Activated T-helper 2 cell treated with anti-CD3 and anti-CD28 coated beads, Interferon-gamma antibody, Interleukin-2, Interleukin-4, amounts not matched to agents 10 μg/mL and 5 μg/mL and 100 μg/mL, durations not matched to agents 14 hours and 24 hours and 36 hours (primary cell): ENCODE measurements around the gene NASP. TPM values are rescaled to one million over a fixed set of nuclear protein-coding genes. Genes with fewer than 3 reads are reported as not detected.

Experiments
- DNase-seq: peaks from one replicate; pipeline ENCODE4 v3.0.0; 2021; ENCODE audit warnings: low spot score
- H3K27ac Mint-ChIP-seq: one replicate; pipeline ENCODE4 v1.8.0; 2021; ENCODE audit warnings: mixed read lengths
- H3K27me3 Mint-ChIP-seq: one replicate; pipeline ENCODE4 v1.8.0; 2021; ENCODE audit warnings: low read depth, mixed read lengths
- H3K36me3 Mint-ChIP-seq: one replicate; pipeline ENCODE4 v1.8.0; 2021; ENCODE audit warnings: low read depth, mixed read lengths
- H3K4me1 Mint-ChIP-seq: one replicate; pipeline ENCODE4 v1.8.0; 2021; ENCODE audit warnings: low read depth, mixed read lengths
- H3K4me3 Mint-ChIP-seq: one replicate; pipeline ENCODE4 v1.8.0; 2021; ENCODE audit warnings: low read depth, mild to moderate bottlenecking, moderate library complexity, mixed read lengths
- H3K9me3 Mint-ChIP-seq: one replicate; pipeline ENCODE4 v1.8.0; 2021; ENCODE audit warnings: mixed read lengths
- intact Hi-C: fragments of 100-400 bp; cut with micrococcal nuclease; formaldehyde crosslinking; loops from one replicate; pipeline ENCODE4 v1.15.1; 2023
- total RNA-seq: library from RNA; stranded (reverse); gene quantifications from 2 replicates; pipeline ENCODE4 v1.2.3, GENCODE V29; 2022

Gene NASP
- total RNA-seq, 1 donor from 2014 or later: 253 TPM

GRCh38 chr1:45640293-45640692, 56.5 kb downstream of the NASP start:
- Mint-ChIP-seq H3K27me3 (no peaks in the 10 kb centered on the region), H3K4me3 (no peak overlapping the region), H3K4me1 (peaks cover 2% of the 10 kb centered on the region), H3K36me3 (peaks cover 27% of the 10 kb centered on the region), H3K27ac (peak overlapping the region; percentile 25), H3K9me3 (no peaks in the 10 kb centered on the region)
- intact Hi-C loops: no loop called here
- DNase-seq: no peak

- H3K4me3 Mint-ChIP-seq: no peak overlapping the region
- H3K36me3 Mint-ChIP-seq: peaks cover 42% of the 10 kb centered on the region
- no peak overlapping the region for H3K27ac Mint-ChIP-seq
- no peaks in the 10 kb centered on the region for H3K9me3 Mint-ChIP-seq
- DNase-seq: no peak
- peaks cover 2% of the 10 kb centered on the region for H3K4me1 Mint-ChIP-seq
- no peaks in the 10 kb centered on the region for H3K27me3 Mint-ChIP-seq
- intact Hi-C loops: no loop called here
Measured at GRCh38 chr1:45643321-45643720, 59.5 kb downstream of the NASP start.

DNA sequence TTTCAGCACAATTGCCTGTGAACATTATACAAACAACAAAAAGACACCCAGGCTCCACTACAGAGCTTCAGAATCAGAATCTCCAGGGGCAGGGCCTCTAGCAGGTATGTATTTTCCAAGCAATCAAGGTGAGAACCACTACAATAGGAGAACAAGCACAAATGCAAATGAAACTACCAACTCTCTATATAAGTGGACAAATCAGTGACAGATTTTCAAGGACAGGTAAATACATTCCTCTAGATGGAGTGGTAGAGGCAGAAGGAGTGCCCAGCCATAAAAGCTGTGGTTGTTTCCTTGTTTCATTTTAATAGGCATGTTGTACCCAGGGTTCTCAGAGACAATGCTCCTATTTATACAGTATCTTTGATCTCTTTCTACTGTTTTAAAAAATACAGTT, 60.1 kb downstream of the NASP start:
- Mint-ChIP-seq H3K27ac (no peak overlapping the region), H3K27me3 (no peaks in the 10 kb centered on the region), H3K36me3 (peaks cover 44% of the 10 kb centered on the region), H3K4me1 (peaks cover 2% of the 10 kb centered on the region), H3K9me3 (no peaks in the 10 kb centered on the region), H3K4me3 (no peak overlapping the region)
- DNase-seq: no peak
- intact Hi-C loops: no loop called here

DNA sequence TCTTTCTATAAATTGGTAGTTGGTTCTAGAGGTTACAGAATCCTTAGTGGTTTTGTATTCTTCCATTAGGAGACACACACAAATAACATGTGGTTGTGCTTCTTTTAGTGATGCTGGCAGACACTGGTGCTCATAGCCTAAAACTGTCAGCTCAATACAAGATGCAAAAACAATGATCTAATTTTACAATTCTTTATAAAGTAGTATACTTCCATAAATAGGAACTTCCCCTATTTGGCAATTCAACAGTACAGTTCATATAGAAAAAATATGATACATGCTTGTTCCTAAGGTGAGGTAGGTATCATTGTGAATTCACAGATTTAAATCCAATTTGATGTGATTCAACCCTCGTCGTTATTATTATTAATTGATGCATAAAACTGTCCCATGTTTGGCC, 60.8 kb downstream of the NASP start:
- Mint-ChIP-seq H3K4me3 (no peak overlapping the region), H3K27ac (no peak overlapping the region), H3K9me3 (no peaks in the 10 kb centered on the region), H3K4me1 (peaks cover 2% of the 10 kb centered on the region), H3K36me3 (peaks cover 45% of the 10 kb centered on the region), H3K27me3 (no peaks in the 10 kb centered on the region)
- DNase-seq: no peak
- intact Hi-C loops: no loop called here

DNA sequence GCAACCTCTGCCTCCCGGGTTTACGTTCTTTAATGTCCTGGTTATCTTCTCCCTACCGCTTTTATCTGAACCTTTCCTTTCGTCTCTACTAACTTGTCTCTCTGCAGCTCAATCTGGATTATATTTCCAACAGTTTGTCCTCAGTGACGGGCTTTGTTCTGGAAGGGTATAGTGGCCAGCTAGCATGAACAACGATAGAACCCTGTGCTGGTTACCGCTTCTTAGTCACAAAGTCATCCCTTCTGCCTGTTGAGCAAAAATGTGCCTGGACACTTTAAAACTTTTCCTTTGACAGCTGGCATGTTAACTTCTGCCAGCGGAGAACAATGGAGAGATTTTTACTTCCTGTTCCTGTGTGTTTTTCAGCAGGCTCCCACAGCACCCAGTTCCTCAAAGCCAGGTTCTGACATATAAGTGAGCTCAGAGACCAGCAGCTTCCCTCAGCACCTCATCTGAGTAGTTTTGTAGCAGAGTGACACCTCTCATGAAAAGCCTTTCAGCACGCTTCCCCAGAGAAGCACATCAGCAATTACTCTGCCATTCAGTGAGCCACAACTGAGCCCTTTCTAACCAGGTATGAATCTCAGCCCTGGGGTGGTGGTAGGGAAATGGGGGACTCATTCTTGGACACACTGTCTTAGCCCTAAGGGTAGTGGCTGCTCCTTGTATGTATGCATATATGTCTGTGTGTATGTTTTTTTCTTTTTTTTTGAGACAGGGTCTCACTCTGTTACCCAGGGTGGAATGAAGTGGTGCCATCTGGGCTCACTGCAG, 63.6 kb downstream of the NASP start:
- Mint-ChIP-seq H3K4me3 (no peak overlapping the region), H3K27ac (no peak overlapping the region), H3K4me1 (peaks cover 2% of the 10 kb centered on the region), H3K9me3 (no peaks in the 10 kb centered on the region), H3K36me3 (peaks cover 51% of the 10 kb centered on the region), H3K27me3 (no peaks in the 10 kb centered on the region)
- intact Hi-C loops: no loop called here
- no peak for DNase-seq

GRCh38 chr1:45654540-45655280, 70.9 kb downstream of the NASP start:
- no peaks in the 10 kb centered on the region for H3K27me3 Mint-ChIP-seq
- intact Hi-C loops: loop anchor here (2.0 kb wide), 1 partner anchor 32 kb away; the partner anchor contains the start of gene GPBP1L1
- peaks cover 14% of the 10 kb centered on the region for H3K4me1 Mint-ChIP-seq
- peak overlapping the region; percentile 46 for H3K27ac Mint-ChIP-seq
- no peak overlapping the region for H3K4me3 Mint-ChIP-seq
- DNase-seq: no peak
- no peaks in the 10 kb centered on the region for H3K9me3 Mint-ChIP-seq
- H3K36me3 Mint-ChIP-seq: peaks cover 86% of the 10 kb centered on the region

GRCh38 chr1:45656573-45657226, 72.9 kb downstream of the NASP start:
- Mint-ChIP-seq H3K27me3 (no peaks in the 10 kb centered on the region), H3K9me3 (no peaks in the 10 kb centered on the region), H3K36me3 (peaks cover 80% of the 10 kb centered on the region), H3K4me3 (no peak overlapping the region), H3K27ac (no peak overlapping the region), H3K4me1 (peaks cover 14% of the 10 kb centered on the region)
- DNase-seq: no peak
- intact Hi-C loops: no loop called here

DNA sequence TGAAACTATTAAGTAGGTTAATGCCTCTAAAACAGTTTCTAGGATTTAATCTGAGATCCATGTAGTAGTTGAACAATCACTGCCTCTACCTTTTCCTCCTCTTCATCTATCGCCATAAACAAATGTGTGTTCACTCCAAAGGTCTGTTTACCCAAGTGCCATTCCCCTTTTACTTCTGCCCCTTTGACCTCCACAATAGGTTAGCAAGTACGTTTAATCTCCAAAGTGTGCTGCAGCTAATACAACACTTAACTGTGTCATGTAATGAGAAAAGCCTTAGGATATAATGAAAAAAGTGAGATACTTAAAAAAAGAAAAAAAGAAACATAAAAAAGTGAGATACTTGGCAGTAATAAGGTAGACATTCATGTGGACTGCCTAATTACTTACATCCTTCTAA, 74.3 kb downstream of the NASP start:
- Mint-ChIP-seq H3K27me3 (no peaks in the 10 kb centered on the region), H3K4me3 (no peak overlapping the region), H3K9me3 (no peaks in the 10 kb centered on the region), H3K27ac (no peak overlapping the region), H3K36me3 (peaks cover 71% of the 10 kb centered on the region), H3K4me1 (peaks cover 16% of the 10 kb centered on the region)
- DNase-seq: no peak
- intact Hi-C loops: no loop called here

DNA sequence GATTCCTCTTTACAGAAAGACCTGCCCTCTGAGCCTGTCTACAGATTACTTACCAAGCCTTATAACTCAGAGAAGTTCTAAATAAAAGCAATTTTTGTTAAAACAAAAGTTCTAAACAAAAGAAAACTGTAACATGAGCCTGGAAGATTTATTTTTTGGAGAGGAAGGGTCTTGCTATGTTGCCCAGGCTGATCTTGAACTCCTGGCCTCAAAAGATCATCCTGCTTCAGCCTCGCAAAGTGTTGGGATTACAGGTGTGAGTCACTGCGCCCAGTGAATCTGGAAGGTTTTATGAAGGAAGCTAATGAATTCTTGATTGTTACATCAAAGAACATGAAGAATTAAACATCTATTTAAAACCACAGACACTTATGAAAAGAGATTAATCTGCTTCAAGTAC, 75.4 kb downstream of the NASP start:
- Mint-ChIP-seq H3K4me1 (peaks cover 19% of the 10 kb centered on the region), H3K9me3 (no peaks in the 10 kb centered on the region), H3K27me3 (no peaks in the 10 kb centered on the region), H3K27ac (no peak overlapping the region), H3K4me3 (no peak overlapping the region), H3K36me3 (peaks cover 74% of the 10 kb centered on the region)
- intact Hi-C loops: no loop called here
- DNase-seq: no peak

GRCh38 chr1:45660336-45660735, 76.5 kb downstream of the NASP start:
- H3K36me3 Mint-ChIP-seq: peaks cover 67% of the 10 kb centered on the region
- no peak overlapping the region for H3K4me3 Mint-ChIP-seq
- intact Hi-C loops: no loop called here
- DNase-seq: no peak
- H3K4me1 Mint-ChIP-seq: peaks cover 14% of the 10 kb centered on the region
- H3K27ac Mint-ChIP-seq: no peak overlapping the region
- no peaks in the 10 kb centered on the region for H3K9me3 Mint-ChIP-seq
- no peaks in the 10 kb centered on the region for H3K27me3 Mint-ChIP-seq

DNA sequence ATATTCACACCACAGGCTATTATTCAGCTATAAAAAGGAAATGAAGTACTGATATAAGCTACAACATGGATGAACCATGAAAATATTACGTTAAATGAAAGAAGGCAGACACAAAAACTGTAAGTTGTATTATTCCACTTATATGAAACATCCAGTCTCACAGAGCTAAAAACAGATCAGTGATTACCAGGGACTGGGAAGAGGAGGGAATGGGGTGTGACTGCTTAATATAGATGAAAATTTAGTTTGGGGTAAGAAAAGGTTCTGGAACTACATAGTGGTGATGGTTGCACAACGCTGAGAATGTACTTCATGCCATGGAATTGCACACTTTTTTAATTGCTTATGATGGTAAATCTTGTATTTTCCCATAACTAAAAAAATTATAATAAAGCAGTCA, 83.0 kb downstream of the NASP start:
- Mint-ChIP-seq H3K27me3 (no peaks in the 10 kb centered on the region), H3K9me3 (no peaks in the 10 kb centered on the region), H3K36me3 (peaks cover 34% of the 10 kb centered on the region), H3K4me1 (peaks cover 12% of the 10 kb centered on the region), H3K27ac (no peak overlapping the region), H3K4me3 (no peak overlapping the region)
- no peak for DNase-seq
- intact Hi-C loops: no loop called here

GRCh38 chr1:45667321-45668111, 83.7 kb downstream of the NASP start:
- H3K4me3 Mint-ChIP-seq: no peak overlapping the region
- H3K27ac Mint-ChIP-seq: no peak overlapping the region
- intact Hi-C loops: no loop called here
- H3K9me3 Mint-ChIP-seq: no peaks in the 10 kb centered on the region
- DNase-seq: no peak
- H3K4me1 Mint-ChIP-seq: peaks cover 14% of the 10 kb centered on the region
- H3K27me3 Mint-ChIP-seq: no peaks in the 10 kb centered on the region
- peaks cover 36% of the 10 kb centered on the region for H3K36me3 Mint-ChIP-seq
